CD8-positive, alpha-beta T cell (primary cell): ENCODE data around the gene GLYATL1. TPM values are rescaled to one million over a fixed set of nuclear protein-coding genes. Genes with fewer than 3 reads are reported as not detected.

Experiments
- total RNA-seq, 46 experiments: library from RNA in 2 of 46; stranded (reverse) in 2 of 46; gene quantifications; one replicate each; pipeline ENCODE4 v1.2.3 and lab custom pipeline; 2021 to 2026

GLYATL1 gene
- total RNA-seq, 2 experiments from 2014 or later = not detected

Other genes starting within 250 kb of the GLYATL1 start
- not detected for gene GLYAT, start 207.5 kb upstream of the GLYATL1 start, total RNA-seq
- not detected for gene GLYATL2, start 94.8 kb upstream of the GLYATL1 start, total RNA-seq
- gene GLYATL1B, start 146.8 kb downstream of the GLYATL1 start, total RNA-seq = not detected
- under 1 TPM; 0.22 to 0.57 TPM for gene FAM111B, start 167.7 kb downstream of the GLYATL1 start, total RNA-seq
- gene FAM111A, start 203.4 kb downstream of the GLYATL1 start, total RNA-seq = 10 to 100 TPM; 23.3 to 33.4 TPM
- under 1 TPM; 0.68 to 0.97 TPM for gene DTX4, start 232.6 kb downstream of the GLYATL1 start, total RNA-seq